HG02884 (cell line): ENCODE measurements around the gene UPK1A.

Experiments
- ATAC-seq: cut with Tn5 transposase; IDR thresholded peaks from one replicate; pipeline ENCODE4 v1.9.1; 2021; ENCODE audit warnings: mild to moderate bottlenecking, moderate library complexity; ENCODE audit not compliant: unreplicated experiment

Gene UPK1A

GRCh38 chr19:35666251-35666913 lies at the start of gene UPK1A:
UPK1A (plus strand) TSS chr19:35666517; CDS start chr19:35666813, 296 bp downstream.
- ATAC-seq, result no peak

DNA sequence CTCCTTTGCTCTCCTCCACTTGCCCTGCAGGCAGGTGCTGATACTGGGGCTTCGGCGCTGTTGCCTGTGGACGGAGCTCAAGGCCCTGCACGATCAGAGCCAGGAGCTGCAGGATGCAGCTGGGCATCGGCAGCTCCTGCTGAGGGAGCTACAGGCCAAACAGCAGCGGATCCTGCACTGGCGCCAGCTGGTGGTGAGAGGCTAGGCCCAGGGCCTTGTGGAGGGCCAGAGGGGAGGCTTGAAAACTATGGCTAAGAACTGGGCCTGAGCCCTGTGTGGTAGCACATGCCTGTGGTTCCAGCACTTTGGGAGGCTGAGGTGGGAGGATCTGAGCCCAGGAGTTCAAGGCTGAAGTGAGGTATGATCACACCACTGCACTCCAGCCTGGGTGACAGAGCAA lies 47.5 kb upstream of the UPK1A start:
- ATAC-seq, result no peak

- ATAC-seq, result no peak
These were observed 46.9 kb upstream of the UPK1A start for GRCh38 chr19:35619290-35619923.

DNA sequence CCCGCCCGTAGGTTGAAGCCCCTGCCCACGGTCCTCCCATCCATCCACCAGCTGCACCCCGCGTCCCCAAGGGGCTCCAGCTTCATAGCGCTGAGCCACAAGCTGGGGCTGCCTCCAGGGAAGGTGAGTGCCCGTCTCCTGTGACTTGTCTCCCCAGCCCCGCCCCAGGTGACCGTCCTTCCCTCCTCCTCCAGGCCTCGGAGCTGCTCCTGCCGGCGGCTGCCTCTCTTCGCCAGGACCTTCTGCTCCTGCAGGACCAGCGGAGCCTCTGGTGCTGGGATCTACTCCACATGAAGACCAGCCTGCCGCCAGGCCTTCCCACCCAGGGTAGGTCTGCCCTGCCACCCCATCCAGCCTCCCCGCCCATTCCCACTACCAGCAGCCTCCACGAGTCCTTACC lies 46.3 kb upstream of the UPK1A start:
- ATAC-seq, result no peak

GRCh38 chr19:35621708-35622107 lies 44.6 kb upstream of the UPK1A start:
- ATAC-seq, result no peak

- no peak for ATAC-seq
These were observed 43.6 kb upstream of the UPK1A start for GRCh38 chr19:35622750-35623149.

DNA sequence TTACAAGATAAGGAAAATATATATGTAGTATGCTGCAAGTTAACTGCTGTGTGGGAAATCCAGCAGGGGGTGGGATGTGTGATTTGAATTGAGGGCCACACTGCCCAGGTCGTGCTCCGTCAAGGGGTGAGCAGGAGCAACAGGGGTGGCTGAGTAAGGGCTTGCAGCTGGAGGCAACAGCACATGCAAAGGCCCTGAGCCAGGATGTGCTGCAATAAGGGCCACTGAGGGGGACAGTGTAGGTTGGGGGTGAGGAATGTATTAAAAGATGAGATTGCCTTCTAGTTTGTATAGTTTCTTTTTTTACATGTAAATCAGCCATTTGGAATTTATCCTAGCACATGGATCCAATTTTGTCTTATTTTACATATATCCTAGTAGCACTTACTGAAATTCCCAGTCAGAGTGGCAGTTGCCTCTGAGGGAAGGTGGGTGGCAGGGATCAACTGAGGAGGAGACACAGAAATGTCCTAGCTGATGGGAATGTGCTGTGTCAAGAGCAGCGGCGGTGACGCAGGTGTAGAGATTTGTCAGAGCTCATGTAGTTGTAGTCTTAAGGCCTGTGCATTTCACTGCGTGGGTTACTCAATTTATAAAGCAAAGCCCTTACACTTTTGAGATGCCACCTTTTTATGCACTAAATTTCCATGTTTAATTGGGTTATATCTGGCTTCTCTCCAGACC lies 42.8 kb upstream of the UPK1A start:
- no peak for ATAC-seq

DNA sequence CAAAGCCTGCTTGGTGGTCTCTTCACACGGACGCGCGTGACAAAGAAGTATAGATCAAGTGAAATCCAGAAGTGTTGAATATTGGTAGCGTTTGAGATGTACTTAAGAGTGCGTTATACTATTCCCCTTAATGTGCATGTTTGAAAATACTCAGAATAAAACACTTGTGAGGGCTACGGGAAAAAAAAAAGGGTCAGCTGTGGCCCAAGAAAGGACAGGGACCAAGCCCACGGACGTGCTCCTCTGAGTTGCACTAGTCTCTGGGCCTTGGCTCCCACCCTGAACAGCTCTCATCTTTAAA lies 38.1 kb upstream of the UPK1A start:
- ATAC-seq, result no peak

GRCh38 chr19:35628565-35629331 lies 37.6 kb upstream of the UPK1A start, which contains the start of gene RBM42:
RBM42 (plus strand) TSS chr19:35629036; CDS start chr19:35629154, 118 bp downstream.
- peak; percentile 93 for ATAC-seq

DNA sequence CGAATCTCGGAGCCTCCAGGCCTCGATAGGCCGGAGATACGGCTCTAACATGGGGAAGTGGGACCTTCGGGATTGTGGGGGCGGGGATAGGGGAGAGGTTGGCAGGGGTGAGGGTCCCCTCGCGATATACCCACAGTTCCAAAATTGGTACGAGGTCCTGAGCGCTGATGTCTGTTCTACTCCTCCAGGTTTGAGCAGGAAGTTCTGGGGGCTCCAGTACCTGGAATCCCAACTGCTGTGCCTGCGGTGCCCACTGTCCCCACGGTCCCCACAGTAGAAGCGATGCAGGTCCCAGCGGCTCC lies 37.0 kb upstream of the UPK1A start:
- ATAC-seq, result no peak

GRCh38 chr19:35633727-35634440 lies 32.4 kb upstream of the UPK1A start:
- ATAC-seq, result no peak

GRCh38 chr19:35636651-35637050 lies 29.7 kb upstream of the UPK1A start:
- ATAC-seq, result no peak

DNA sequence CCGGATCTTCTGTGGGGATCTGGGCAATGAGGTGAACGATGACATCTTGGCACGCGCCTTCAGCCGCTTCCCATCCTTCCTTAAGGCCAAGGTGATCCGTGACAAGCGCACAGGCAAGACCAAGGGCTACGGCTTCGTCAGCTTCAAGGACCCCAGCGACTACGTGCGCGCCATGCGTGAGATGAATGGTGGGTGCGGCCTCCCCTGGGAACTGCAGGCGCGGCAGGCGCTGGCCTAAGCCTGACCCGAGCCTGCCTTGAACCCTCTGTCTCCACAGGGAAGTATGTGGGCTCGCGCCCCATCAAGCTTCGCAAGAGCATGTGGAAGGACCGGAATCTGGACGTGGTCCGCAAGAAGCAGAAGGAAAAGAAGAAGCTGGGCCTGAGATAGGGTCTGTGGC lies 29.2 kb upstream of the UPK1A start:
- no peak for ATAC-seq

DNA sequence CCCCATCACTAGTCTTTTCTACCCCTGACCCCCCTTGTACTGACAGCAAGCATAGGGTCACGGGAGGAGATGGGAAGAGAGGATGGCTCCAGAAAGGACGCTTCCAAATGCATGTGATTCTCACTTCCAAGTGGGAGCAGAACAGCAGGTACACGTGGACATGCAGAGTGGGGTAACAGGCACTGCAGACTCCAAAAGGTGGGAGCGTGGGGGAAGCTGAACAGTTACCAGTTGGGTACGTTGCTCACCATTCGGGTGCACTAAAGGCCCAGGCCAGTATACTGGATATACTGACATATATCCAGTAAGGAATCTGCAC lies 27.0 kb upstream of the UPK1A start:
- ATAC-seq, result no peak

DNA sequence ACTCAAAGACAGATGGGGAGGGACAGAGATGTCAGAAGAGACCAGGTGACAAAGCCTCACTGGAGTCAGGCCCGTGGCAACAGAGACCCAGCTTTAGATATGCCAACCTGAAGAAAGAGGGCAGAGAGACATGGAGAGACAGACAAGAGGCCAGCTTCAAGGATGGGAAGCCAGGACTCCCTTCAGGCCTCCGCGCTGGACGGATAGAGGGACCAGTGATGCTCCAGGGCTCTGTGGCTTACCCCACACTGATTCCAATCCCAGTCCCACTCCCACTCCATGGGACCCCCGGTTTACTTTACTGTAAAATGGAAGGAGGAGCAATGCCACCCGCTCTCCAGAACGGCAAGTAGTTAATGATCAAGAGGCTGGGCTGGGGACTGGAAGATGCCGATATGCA lies 26.5 kb upstream of the UPK1A start:
- ATAC-seq, result no peak

DNA sequence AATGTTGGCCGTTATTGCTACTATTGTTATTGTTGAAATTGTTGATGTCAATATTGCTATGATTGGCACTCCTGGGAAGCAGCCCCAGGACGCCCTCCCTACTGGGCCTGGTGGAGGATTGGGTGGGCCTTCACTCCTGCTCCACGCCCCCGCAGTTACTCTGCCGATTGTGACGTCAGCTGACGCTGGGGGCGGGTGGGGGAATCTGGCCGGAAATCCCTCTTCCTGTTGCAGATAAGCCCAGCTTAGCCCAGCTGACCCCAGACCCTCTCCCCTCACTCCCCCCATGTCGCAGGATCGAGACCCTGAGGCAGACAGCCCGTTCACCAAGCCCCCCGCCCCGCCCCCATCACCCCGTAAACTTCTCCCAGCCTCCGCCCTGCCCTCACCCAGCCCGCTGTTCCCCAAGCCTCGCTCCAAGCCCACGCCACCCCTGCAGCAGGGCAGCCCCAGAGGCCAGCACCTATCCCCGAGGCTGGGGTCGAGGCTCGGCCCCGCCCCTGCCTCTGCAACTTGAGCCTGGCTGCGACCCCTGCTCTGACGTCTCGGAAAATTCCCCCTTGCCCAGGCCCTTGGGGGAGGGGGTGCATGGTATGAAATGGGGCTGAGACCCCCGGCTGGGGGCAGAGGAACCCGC lies 24.7 kb upstream of the UPK1A start, which contains the start of gene ETV2:
Gene ETV2 (plus strand): TSS at position 231 of the 637 bp plus-strand sequence. CDS start 716 bp downstream, outside the sequence.
- ATAC-seq, result no peak

- no peak for ATAC-seq
These were observed 24.0 kb upstream of the UPK1A start for GRCh38 chr19:35642312-35642711.

DNA sequence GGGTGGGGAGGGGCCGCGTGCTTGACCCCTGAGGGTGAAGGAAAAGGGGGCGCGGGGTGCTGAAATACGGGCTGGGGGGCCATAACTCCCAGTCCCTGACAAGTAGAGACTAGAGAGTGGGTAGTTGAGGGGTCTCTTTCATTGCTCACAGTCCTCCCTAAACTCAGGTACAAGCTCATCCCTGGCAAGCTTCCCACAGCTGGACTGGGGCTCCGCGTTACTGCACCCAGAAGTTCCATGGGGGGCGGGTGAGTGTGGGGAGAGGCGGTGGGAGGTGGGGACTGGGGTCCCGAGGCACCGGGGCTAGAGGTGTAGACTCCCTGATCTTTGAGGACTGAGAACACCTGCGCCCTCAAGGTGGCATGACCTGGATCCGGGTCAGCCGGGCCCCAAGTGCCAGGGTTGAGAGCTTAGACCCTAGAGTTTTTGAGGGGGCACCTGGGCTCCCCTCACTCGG lies 23.5 kb upstream of the UPK1A start:
- no peak for ATAC-seq

DNA sequence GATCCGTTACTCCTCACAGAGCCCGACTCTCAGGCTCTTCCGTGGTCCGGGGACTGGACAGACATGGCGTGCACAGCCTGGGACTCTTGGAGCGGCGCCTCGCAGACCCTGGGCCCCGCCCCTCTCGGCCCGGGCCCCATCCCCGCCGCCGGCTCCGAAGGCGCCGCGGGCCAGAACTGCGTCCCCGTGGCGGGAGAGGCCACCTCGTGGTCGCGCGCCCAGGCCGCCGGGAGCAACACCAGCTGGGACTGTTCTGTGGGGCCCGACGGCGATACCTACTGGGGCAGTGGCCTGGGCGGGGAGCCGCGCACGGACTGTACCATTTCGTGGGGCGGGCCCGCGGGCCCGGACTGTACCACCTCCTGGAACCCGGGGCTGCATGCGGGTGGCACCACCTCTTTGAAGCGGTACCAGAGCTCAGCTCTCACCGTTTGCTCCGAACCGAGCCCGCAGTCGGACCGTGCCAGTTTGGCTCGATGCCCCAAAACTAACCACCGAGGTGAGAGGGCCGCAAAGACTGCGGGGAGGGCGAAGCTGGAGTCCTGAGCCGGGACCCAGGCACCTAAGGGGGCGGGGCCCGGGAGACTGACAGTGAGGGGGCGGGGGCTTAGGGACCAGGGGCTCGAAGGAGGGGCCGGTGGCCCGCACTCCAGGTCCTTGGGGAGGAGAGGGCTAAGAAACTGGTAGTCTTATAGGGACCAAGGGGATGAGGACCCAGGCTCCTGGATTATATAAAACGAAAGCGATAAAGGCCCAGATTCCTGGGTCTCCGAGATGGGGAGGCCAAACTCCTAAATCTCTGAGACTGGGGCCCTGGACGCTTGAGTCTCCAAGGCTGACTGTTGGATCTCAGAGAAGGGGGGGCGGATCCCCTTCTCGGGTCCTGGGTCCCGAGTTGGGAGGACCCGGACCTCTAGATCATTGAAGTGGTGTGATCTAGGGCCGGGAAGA lies 22.8 kb upstream of the UPK1A start:
- no peak for ATAC-seq
